GM10266 (cell line): ENCODE data around the gene THBS1.

Source experiments
- DNase-seq: peaks from one replicate; pipeline ENCODE4 v3.0.0; 2012; ENCODE audit errors: extremely low spot score
- CTCF ChIP-seq: IDR thresholded peaks from 2 replicates; pipeline ENCODE4 v1.5.1; 2012; ENCODE audit warnings: mild to moderate bottlenecking, low read depth; ENCODE audit not compliant: control insufficient read depth, insufficient read depth; ENCODE audit errors: missing control alignments

Gene THBS1

GRCh38 chr15:39584266-39584659 lies 3.4 kb downstream of the THBS1 start:
- TF ChIP-seq CTCF = no peak

DNA sequence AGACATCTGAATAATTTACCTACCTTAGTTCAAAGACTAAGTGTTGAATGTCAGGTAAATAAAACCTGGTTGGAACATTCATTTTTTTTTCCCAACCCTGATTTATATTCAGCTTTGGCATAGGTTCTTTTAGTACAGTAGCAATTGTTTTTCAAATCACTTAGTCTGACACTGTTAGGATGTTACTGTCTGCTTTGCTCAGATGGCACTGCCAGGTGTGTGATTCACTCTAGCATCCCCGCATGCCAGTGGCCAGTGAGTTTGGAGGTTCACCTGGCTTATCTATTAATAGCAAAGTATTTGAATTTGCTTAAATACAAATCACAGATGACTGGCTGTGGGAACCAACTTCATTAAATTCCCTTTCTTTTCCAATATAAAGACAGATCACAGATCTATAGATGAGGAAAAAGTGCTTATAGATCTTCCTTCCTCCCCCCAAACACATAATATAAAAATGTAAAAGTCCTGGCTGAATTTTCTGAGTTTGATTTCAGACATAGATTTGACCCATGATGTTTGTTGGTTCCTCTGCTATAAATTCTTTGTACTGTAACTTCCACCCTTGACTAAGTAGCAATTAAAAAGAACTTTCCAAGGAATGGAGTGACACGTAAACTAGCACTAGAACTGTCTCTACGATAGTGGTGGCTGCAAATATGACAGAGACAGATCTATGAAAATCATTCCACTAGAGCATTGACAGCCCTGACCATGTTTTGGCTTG lies 3.9 kb downstream of the THBS1 start:
- DNase-seq = no peak
- TF ChIP-seq CTCF = no peak

More at GRCh38 chr15:39584266-39584659, 3.4 kb downstream of the THBS1 start:
- DNase-seq = no peak

GRCh38 chr15:39585389-39585841 lies 4.5 kb downstream of the THBS1 start:
- no peak for TF ChIP-seq CTCF
- DNase-seq = no peak

- DNase-seq = no peak
- TF ChIP-seq CTCF = no peak
Observed at GRCh38 chr15:39585871-39586301, 5.0 kb downstream of the THBS1 start.

DNA sequence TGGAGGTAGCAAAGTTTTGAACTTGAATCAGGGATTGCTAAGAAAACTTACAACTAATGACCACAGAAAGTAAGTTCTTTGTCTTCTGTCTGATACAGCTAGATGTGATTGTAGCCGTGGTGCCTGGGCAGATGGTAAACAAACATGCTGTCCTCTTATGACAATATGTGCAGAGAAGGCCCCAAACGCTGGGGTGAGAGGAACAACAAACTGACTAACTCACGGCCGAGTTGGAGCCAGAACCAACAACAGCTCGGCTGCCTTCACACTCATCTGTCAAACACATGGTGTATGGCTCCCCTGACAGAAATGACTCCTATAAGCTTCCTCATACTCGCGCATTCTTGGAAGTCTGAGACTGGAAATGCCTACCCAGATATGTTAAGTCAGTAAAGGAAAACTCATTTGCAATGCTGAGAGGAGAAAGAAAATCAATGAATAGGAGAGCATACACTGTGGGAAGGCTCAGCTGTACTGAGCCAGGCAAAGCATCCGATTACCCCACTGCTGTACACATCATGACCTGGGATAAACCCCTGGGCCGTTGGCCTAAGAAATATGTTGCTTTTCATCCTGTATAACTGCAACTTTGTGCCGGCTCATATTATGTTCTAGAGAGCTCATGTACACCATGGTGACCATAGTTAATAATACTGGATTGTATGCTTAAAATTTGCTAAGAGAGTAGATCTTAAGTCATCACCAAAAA lies 5.7 kb downstream of the THBS1 start:
- DNase-seq = no peak
- TF ChIP-seq CTCF = no peak

DNA sequence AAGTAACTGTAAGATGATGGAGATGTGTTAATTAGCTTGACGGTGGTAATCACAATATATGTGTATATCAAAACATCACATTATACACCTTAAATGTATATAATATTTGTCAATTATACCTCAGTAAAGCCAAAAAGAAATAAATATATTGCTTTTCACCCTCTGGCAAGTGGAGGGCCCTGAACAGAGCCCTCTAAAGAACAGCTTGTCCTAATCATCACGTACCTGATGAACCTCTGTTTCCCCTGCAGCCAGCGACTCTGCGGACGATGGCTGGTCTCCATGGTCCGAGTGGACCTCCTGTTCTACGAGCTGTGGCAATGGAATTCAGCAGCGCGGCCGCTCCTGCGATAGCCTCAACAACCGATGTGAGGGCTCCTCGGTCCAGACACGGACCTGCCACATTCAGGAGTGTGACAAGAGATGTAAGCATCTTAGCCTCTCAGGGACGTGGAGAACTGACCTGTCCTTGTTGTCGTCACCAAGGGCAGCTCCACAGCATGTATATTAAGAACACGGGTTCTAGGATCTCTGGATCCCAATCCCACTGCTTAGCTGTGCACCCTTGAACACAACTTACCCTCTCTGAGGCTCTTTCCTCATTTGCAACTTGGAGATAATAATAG lies 6.3 kb downstream of the THBS1 start:
- no peak for TF ChIP-seq CTCF
- DNase-seq = no peak
